ENCODE results near the gene RPL14. TPM values are rescaled to one million over a fixed set of nuclear protein-coding genes. Genes with fewer than 3 reads are reported as not detected.

RPL14 gene
- polyA plus RNA-seq, 2 donors: 1,289 to 1,675 TPM

DNA sequence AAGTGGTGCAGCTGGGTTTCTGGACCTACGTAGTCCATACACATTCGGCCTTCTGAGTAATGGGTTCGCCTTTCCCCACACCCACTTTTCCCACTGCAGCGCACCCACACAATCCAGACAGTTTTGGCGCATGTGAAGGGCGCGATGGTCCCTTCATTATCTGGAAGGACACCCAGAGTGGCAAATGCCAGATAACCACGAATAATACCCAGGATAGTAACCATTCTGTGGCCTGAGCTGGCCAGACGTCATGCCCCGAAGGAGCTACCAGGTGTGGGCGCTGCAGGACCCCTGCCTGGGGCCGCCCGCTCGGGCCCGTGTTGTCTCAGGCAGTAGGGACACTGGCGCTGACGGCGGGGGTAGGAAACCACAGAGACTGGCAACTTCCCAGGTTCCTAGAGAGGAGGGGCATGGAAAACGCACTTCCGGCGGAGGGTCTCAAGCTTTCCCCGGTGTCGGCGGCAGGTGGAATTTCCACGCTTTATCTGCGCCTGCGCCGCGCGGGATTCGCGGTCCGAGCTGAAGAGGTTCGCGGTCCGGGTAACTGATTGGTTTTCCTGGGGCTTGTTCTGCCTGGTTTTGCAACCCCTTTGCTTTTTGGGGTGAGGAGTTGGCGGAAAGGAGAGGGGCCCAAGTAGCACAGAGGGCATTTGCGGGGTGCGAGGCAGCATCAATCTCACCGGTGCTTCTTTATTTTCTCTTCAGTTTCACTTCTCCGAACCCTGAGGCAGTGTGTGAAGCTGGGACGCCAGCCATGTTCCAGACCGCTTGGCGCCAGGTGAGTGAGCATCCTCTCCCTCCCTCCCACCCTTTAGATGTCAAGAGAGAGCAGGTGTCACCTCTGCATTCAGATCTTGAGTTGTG, 48.7 kb downstream of the RPL14 start, which contains the start of gene ZNF620:
Gene ZNF620 (plus strand): TSS at position 441 of the 864 bp plus-strand sequence. CDS start 314 bp downstream, at position 755.
- H3K4me3 ChIP-seq (ENCODE audit: low read depth in 1 of 2, low read length in 2 of 2): peak within 1 kb of the TSS; percentile 68 to 76
- peak within 1 kb of the TSS; percentile 35 to 78 for H3K27ac ChIP-seq (ENCODE audit: low read depth in 2 of 2, low read length in 1 of 2)
- 5 to 7% methylated on average over 43 to 44 of the region's 44 CpGs for WGBS, 2 donors

DNA sequence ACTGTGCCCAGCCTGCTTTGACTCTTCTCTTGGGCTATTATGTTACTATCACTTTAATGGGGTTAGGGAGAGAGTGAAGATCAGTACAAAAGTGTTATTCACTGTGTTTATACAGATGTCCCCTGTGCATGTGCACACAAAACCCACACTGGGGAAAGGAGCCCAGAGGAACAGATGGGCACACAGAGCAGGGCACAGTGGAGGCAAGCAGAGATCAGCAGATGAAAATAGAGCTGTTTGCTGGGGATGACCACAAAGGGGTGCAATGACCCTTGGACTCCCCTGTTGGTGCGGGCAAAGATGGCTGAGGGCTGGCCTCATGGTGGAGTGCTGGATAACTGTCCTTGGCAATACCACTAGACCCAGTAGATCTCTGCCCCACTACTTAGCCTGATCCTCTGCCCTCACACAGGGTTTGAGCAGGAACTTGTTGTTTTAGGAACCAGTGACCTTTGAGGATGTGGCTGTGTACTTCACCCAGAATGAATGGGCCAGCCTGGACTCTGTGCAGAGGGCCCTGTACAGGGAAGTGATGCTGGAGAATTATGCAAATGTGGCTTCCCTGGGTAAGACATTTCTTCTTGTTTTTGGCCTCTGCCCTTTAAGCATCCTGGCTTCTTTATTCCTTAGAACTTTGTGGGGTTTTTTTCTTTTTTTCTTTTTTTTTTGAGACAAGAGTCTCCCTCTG, 54.0 kb downstream of the RPL14 start:
- H3K36me3 ChIP-seq (ENCODE audit: control insufficient read depth in 2 of 2, insufficient read depth in 2 of 2, low read length in 1 of 2): no peaks in the 10 kb centered on the region
- H3K9me3 ChIP-seq (ENCODE audit: control insufficient read depth in 2 of 2, insufficient read depth in 1 of 2, low read depth in 1 of 2, low read length in 1 of 2): no peaks in the 10 kb centered on the region
- no peaks in the 10 kb centered on the region for H3K4me1 ChIP-seq (ENCODE audit: control insufficient read depth in 2 of 2, insufficient read depth in 2 of 2, low read length in 1 of 2)
- no peak overlapping the region for H3K27ac ChIP-seq (ENCODE audit: low read depth in 2 of 2, low read length in 1 of 2)
- no peak overlapping the region for H3K4me3 ChIP-seq (ENCODE audit: low read depth in 1 of 2, low read length in 2 of 2)
- 100% methylated on average over 1 of the region's 1 CpG for WGBS, 2 donors
- no peaks in the 10 kb centered on the region for H3K27me3 ChIP-seq (ENCODE audit: control insufficient read depth in 1 of 2, insufficient read depth in 2 of 2, low read length in 2 of 2)

More for the DNA sequence above, 48.7 kb downstream of the RPL14 start, which contains the start of gene ZNF620:
- Histone ChIP-seq H3K9me3 (ENCODE audit: control insufficient read depth in 2 of 2, insufficient read depth in 1 of 2, low read depth in 1 of 2, low read length in 1 of 2) (no peaks in the 10 kb centered on the region), H3K4me1 (ENCODE audit: control insufficient read depth in 2 of 2, insufficient read depth in 2 of 2, low read length in 1 of 2) (peaks cover 0 to 2% of the 10 kb centered on the region in 2 donors), H3K27me3 (ENCODE audit: control insufficient read depth in 1 of 2, insufficient read depth in 2 of 2, low read length in 2 of 2) (no peaks in the 10 kb centered on the region), H3K36me3 (ENCODE audit: control insufficient read depth in 2 of 2, insufficient read depth in 2 of 2, low read length in 1 of 2) (no peaks in the 10 kb centered on the region)

DNA sequence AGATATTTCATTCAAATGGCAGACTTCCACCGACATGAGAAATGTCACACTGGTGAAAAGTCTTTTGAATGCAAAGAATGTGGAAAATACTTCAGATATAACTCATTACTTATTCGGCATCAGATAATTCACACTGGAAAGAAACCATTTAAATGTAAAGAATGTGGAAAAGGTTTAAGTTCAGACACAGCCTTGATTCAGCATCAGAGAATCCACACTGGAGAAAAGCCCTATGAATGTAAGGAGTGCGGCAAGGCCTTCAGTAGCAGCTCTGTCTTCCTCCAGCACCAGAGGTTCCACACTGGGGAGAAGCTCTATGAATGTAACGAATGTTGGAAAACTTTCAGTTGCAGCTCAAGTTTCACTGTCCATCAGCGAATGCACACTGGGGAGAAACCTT, 59.1 kb downstream of the RPL14 start:
- 91 to 93% methylated on average over 5 of the region's 5 CpGs for WGBS, 2 donors
- no peak overlapping the region for H3K27ac ChIP-seq (ENCODE audit: low read depth in 2 of 2, low read length in 1 of 2)
- H3K36me3 ChIP-seq (ENCODE audit: control insufficient read depth in 2 of 2, insufficient read depth in 2 of 2, low read length in 1 of 2): peaks cover 0 to 2% of the 10 kb centered on the region in 2 donors
- no peaks in the 10 kb centered on the region for H3K4me1 ChIP-seq (ENCODE audit: control insufficient read depth in 2 of 2, insufficient read depth in 2 of 2, low read length in 1 of 2)
- no peaks in the 10 kb centered on the region for H3K9me3 ChIP-seq (ENCODE audit: control insufficient read depth in 2 of 2, insufficient read depth in 1 of 2, low read depth in 1 of 2, low read length in 1 of 2)
- no peaks in the 10 kb centered on the region for H3K27me3 ChIP-seq (ENCODE audit: control insufficient read depth in 1 of 2, insufficient read depth in 2 of 2, low read length in 2 of 2)
- no peak overlapping the region for H3K4me3 ChIP-seq (ENCODE audit: low read depth in 1 of 2, low read length in 2 of 2)

DNA sequence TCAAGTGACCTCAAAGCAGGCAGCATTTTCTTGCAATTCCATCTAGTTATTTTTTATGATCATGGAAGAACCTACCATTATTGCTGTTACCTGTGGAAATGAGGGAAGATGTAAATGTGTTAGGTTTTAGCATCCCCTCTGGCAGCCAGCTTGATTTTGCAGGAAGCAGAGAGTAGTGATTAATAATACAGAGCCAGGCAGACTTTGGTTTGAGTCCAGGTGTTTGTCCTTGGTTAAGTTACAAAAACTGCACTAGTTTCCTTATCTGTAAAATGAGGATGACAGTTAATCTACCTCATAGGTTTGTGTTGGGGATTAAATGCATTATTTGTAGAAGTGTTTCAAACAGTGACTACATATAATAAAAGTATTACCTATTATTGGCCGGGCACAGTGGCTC, 60.9 kb downstream of the RPL14 start:
- H3K4me1 ChIP-seq (ENCODE audit: control insufficient read depth in 2 of 2, insufficient read depth in 2 of 2, low read length in 1 of 2): no peaks in the 10 kb centered on the region
- H3K27ac ChIP-seq (ENCODE audit: low read depth in 2 of 2, low read length in 1 of 2): no peak overlapping the region
- H3K36me3 ChIP-seq (ENCODE audit: control insufficient read depth in 2 of 2, insufficient read depth in 2 of 2, low read length in 1 of 2): peaks cover 0 to 2% of the 10 kb centered on the region in 2 donors
- H3K27me3 ChIP-seq (ENCODE audit: control insufficient read depth in 1 of 2, insufficient read depth in 2 of 2, low read length in 2 of 2): no peaks in the 10 kb centered on the region
- H3K4me3 ChIP-seq (ENCODE audit: low read depth in 1 of 2, low read length in 2 of 2): no peak overlapping the region
- 56 to 86% methylated on average over 1 of the region's 1 CpG for WGBS, 2 donors
- H3K9me3 ChIP-seq (ENCODE audit: control insufficient read depth in 2 of 2, insufficient read depth in 1 of 2, low read depth in 1 of 2, low read length in 1 of 2): no peaks in the 10 kb centered on the region

Other genes with a start within 250 kb of the RPL14 start
- gene EIF1B, start 147.6 kb upstream of the RPL14 start, polyA plus RNA-seq: 10 to 100 TPM; 10.5 to 25.9 TPM
- 1 to 10 TPM; 4.0 to 4.2 TPM for gene ENTPD3, start 70.2 kb upstream of the RPL14 start, polyA plus RNA-seq
- gene ZNF619, start 19.8 kb downstream of the RPL14 start, polyA plus RNA-seq: 1 to 10 TPM in 1 of 2 donors, under 1 TPM in 1; 0.84 to 1.1 TPM
- gene ZNF620, start 48.7 kb downstream of the RPL14 start, polyA plus RNA-seq: under 1 TPM; 0.52 to 0.57 TPM
- gene ZNF621, start 67.6 kb downstream of the RPL14 start, polyA plus RNA-seq: 10 to 100 TPM in 1 of 2 donors, 1 to 10 TPM in 1; 5.8 to 11.0 TPM

All from esophagus (tissue), 2 donors.